Gastrocnemius medialis (tissue), 4 donors: ENCODE measurements around the gene CORT. TPM values are rescaled to one million over a fixed set of nuclear protein-coding genes. Genes with fewer than 3 reads are reported as not detected.

Experiments used
- ATAC-seq, 2 donors: fragments of 150-250 bp; one replicate each; pipeline ENCODE4 v1.9.1; 2016
- DNase-seq, 2 donors: peaks; one replicate each; pipeline ENCODE4 v3.0.0-alpha.2; 2019
- H3K27ac ChIP-seq, 4 donors: fragments of 200-600 bp; sonication (generic); 1 replicate in 1 of 4; 2 replicates in 3 of 4; pipeline ENCODE4 v1.5.1; 2016 to 2018; ENCODE audit warnings: mild to moderate bottlenecking in 2 of 4, moderate library complexity in 1 of 4
- H3K27me3 ChIP-seq, 3 donors: fragments of 200-600 bp; sonication (generic) in 2 of 3; 1 replicate in 1 of 3; 2 replicates in 2 of 3; pipeline versions ENCODE4 v1.5.1 to v1.6.0; 2016 to 2019; ENCODE audit warnings: mild to moderate bottlenecking in 1 of 3, moderate library complexity in 1 of 3
- H3K36me3 ChIP-seq, 2 donors: fragments of 200-600 bp; sonication (generic) in 1 of 2; one replicate each; pipeline ENCODE4 v1.5.1; 2017 to 2018
- H3K4me1 ChIP-seq, 2 donors: fragments of 200-600 bp; sonication (generic) in 1 of 2; one replicate each; pipeline ENCODE4 v1.5.1; 2016 to 2017; ENCODE audit warnings: mild to moderate bottlenecking in 2 of 2
- H3K4me3 ChIP-seq, 4 donors: fragments of 200-600 bp; sonication (generic) in 3 of 4; 1 replicate in 1 of 4; 2 replicates in 3 of 4; pipeline ENCODE4 v1.5.1; 2016 to 2019; ENCODE audit warnings: mild to moderate bottlenecking in 2 of 4
- H3K9me3 ChIP-seq, 3 donors: fragments of 200-600 bp; sonication (generic) in 2 of 3; 1 replicate in 1 of 3; 2 replicates in 2 of 3; pipeline ENCODE4 v1.5.1; 2016 to 2019
- CTCF ChIP-seq, 5 experiments: fragments of 450-650 bp in 3 of 5; fragments of 200-600 bp in 2 of 5; sonication (generic) in 2 of 5; IDR thresholded peaks in 4 of 5; conservative IDR thresholded peaks in 1 of 5; 1 replicate in 4 of 5; 2 replicates in 1 of 5; pipeline ENCODE4 v1.5.1; 2016 to 2019; ENCODE audit warnings: antibody characterized with exemption in 5 of 5, mild to moderate bottlenecking in 3 of 5, moderate library complexity in 3 of 5
- POLR2A ChIP-seq, 2 donors: fragments of 450-650 bp; IDR thresholded peaks; one replicate each; pipeline ENCODE4 v1.6.1; 2017; ENCODE audit warnings: antibody characterized with exemption in 2 of 2, mild to moderate bottlenecking in 2 of 2, moderate library complexity in 2 of 2
- in situ Hi-C, 4 donors: fragments of 200-750 bp; cut with MboI; loops; one replicate each; pipeline versions ENCODE4 v1.15.0 to v1.8.0; 2017; ENCODE audit warnings: low sequenced_read_pairs in 4 of 4
- intact Hi-C: fragments of 100-400 bp; cut with DNase I; formaldehyde crosslinking; loops from one replicate; pipeline ENCODE4 v1.15.1; 2023; ENCODE audit warnings: low total_unique reads
- total RNA-seq, 4 donors: library from RNA; depleted of rRNA; stranded (reverse); fragments of >200 nt; gene quantifications; one replicate each; pipeline versions ENCODE4 v1.1.0 to v1.2.3, GENCODE V29; 2016

The CORT gene
- total RNA-seq, 4 donors from 2014 or later, result 0.46 TPM; not detected in 3

DNA sequence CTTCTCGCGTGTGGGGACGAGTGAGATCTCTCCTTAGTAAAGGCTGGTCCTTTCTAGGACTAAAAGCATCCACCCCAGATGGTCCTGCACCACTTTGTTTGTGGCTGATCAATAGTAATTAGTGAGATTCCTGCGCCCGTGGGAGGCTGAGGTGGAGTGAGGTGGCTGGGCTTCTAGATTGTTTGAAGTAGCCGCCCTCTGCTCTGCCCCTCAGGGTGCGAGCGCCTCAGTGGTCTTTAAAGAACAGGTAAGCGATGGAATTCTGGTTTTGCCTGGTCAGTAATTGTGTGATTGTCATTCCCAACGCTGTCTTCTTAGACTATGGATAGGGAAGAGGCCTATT lies 45.6 kb downstream of the CORT start:
- intact Hi-C loops (loop anchor here (1.0 to 10.0 kb wide), 2 partner anchors 33 to 121 kb away; no protein-coding TSS in a partner anchor), in situ Hi-C loops (loop anchor here in 1 of 4 donors (10.0 kb wide), 1 partner anchor 379 kb away; no protein-coding TSS in a partner anchor)
- H3K27me3 ChIP-seq, result no peaks in the 10 kb centered on the region
- DNase-seq (no peak), ATAC-seq (no peak)
- no peak for TF ChIP-seq CTCF (IDR thresholded peaks at IDR 0.05 in 4 of 5, conservative IDR thresholded peaks at IDR 0.05 in 1 of 5)
- no peak for TF ChIP-seq POLR2A (IDR thresholded peaks at IDR 0.05)
- H3K4me3 ChIP-seq, result peak overlapping the region in 1 of 4 donors; percentile 2
- H3K4me1 ChIP-seq, result peaks cover 17 to 20% of the 10 kb centered on the region in 2 donors
- H3K9me3 ChIP-seq, result no peaks in the 10 kb centered on the region
- H3K36me3 ChIP-seq, result no peaks in the 10 kb centered on the region
- peak overlapping the region; percentile 56 to 78 (median 66) for H3K27ac ChIP-seq

DNA sequence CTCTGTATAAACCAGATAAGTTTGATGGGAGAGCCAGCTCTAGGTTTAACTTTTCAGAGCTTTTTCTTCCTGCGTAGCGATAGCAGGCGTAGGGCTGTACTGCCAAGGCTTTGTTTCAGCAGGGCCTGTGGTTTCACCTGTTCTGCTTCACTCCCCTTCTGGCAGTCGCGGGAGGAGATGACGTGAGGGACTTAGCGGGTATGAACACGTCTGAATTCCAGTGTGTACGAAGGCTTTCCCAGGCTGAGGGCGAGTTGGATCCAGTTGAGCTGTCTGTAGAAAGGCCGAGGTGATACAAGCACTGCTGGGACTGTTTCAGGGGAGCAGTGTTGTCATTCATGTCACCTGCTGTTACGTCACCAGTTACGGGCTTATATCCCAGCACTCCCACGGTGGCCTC lies 46.1 kb downstream of the CORT start:
- no peak for DNase-seq
- in situ Hi-C loops (loop anchor here in 1 of 4 donors (10.0 kb wide), 1 partner anchor 379 kb away; no protein-coding TSS in a partner anchor), intact Hi-C loops (loop anchor here (1.0 to 10.0 kb wide), 2 partner anchors 32 to 121 kb away; no protein-coding TSS in a partner anchor)
- Histone ChIP-seq H3K9me3 (no peaks in the 10 kb centered on the region), H3K4me3 (no peak overlapping the region), H3K27me3 (no peaks in the 10 kb centered on the region), H3K36me3 (no peaks in the 10 kb centered on the region), H3K27ac (peak overlapping the region; percentile 56 to 78 (median 66)), H3K4me1 (peaks cover 17 to 20% of the 10 kb centered on the region in 2 donors)
- TF ChIP-seq CTCF (IDR thresholded peaks at IDR 0.05 in 4 of 5, conservative IDR thresholded peaks at IDR 0.05 in 1 of 5) (no peak), POLR2A (IDR thresholded peaks at IDR 0.05) (no peak)
- no peak for ATAC-seq

DNA sequence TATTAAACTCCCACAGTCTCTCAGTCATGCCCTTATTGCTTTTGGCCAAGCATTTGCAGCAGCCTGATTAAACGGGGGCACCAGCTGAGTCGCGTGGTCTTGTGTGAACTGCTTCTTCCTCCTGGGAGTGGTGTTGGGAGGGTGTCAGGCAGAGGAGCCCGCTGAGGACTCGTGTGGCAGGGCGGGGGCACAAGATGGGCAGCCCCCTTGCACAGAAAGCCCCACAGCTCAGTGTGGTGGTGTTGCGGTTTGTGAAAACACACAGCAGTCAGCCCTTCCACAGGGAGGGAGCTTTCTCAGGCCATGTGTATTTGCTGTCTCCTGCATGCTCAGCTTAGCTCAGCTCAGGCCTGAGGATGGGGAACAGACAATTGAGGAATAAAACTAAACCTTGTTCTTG lies 47.3 kb downstream of the CORT start:
- H3K4me3 ChIP-seq, result no peak overlapping the region
- in situ Hi-C loops, result loop anchor here in 1 of 4 donors (10.0 kb wide), 1 partner anchor 378 kb away; no protein-coding TSS in a partner anchor
- intact Hi-C loops, result loop anchor here (10.0 kb wide), 1 partner anchor 122 kb away; no protein-coding TSS in a partner anchor
- ATAC-seq, result no peak
- TF ChIP-seq CTCF (IDR thresholded peaks at IDR 0.05 in 4 of 5, conservative IDR thresholded peaks at IDR 0.05 in 1 of 5), result no peak
- TF ChIP-seq POLR2A (IDR thresholded peaks at IDR 0.05), result no peak
- DNase-seq, result no peak
- no peaks in the 10 kb centered on the region for H3K27me3 ChIP-seq
- H3K36me3 ChIP-seq, result no peaks in the 10 kb centered on the region
- no peaks in the 10 kb centered on the region for H3K9me3 ChIP-seq
- peaks cover 17 to 20% of the 10 kb centered on the region in 2 donors for H3K4me1 ChIP-seq
- no peak overlapping the region for H3K27ac ChIP-seq

DNA sequence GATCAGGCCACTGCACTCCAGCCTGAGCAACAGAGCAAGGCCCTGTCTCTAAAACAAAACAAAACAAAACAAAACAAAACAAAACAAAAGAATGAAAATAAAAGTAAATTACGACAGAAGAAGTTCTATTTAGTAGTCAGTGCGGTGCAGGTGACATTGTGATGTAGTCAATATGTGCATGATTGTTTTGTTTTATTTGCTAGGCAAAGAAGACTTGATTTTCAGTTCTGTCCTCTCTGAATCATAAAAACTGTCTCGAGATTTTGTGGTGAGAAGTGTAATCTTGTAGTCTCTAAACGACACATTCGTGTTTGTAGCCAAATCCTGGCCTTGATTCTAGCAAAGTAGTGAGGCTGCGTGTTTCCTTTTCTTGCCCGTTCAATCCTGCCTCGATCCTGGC lies 48.4 kb downstream of the CORT start:
- H3K4me3 ChIP-seq, result no peak overlapping the region
- DNase-seq (no peak), ATAC-seq (no peak)
- H3K36me3 ChIP-seq, result no peaks in the 10 kb centered on the region
- TF ChIP-seq CTCF (IDR thresholded peaks at IDR 0.05 in 4 of 5, conservative IDR thresholded peaks at IDR 0.05 in 1 of 5), result no peak
- TF ChIP-seq POLR2A (IDR thresholded peaks at IDR 0.05), result no peak
- H3K4me1 ChIP-seq, result peaks cover 17 to 20% of the 10 kb centered on the region in 2 donors
- no peak overlapping the region for H3K27ac ChIP-seq
- H3K27me3 ChIP-seq, result no peaks in the 10 kb centered on the region
- no peaks in the 10 kb centered on the region for H3K9me3 ChIP-seq
- in situ Hi-C loops (loop anchor here in 1 of 4 donors (10.0 kb wide), 1 partner anchor 377 kb away; no protein-coding TSS in a partner anchor), intact Hi-C loops (loop anchor here (10.0 kb wide), 1 partner anchor 123 kb away; no protein-coding TSS in a partner anchor)

Other genes starting within 250 kb of the CORT start
- gene KIF1B, start 239.5 kb upstream of the CORT start, total RNA-seq, result 100 to 1,000 TPM; 203 to 445 (median 306) TPM
- 10 to 100 TPM; 23.8 to 48.7 (median 39.3) TPM for gene PGD, start 51.0 kb upstream of the CORT start, total RNA-seq
- gene CENPS, start 19.6 kb upstream of the CORT start, total RNA-seq, result 1 to 10 TPM in 3 of 4 donors, under 1 TPM in 1; 0.42 to 3.8 (median 2.9) TPM
- 10 to 100 TPM; 13.8 to 15.6 (median 14.5) TPM for gene DFFA, start 22.5 kb downstream of the CORT start, total RNA-seq
- gene PEX14, start 24.9 kb downstream of the CORT start, total RNA-seq, result 10 to 100 TPM in 3 of 4 donors, 1 to 10 TPM in 1; 8.1 to 17.8 (median 15.8) TPM